ENCODE measurements around the gene TRIM41.

DNA sequence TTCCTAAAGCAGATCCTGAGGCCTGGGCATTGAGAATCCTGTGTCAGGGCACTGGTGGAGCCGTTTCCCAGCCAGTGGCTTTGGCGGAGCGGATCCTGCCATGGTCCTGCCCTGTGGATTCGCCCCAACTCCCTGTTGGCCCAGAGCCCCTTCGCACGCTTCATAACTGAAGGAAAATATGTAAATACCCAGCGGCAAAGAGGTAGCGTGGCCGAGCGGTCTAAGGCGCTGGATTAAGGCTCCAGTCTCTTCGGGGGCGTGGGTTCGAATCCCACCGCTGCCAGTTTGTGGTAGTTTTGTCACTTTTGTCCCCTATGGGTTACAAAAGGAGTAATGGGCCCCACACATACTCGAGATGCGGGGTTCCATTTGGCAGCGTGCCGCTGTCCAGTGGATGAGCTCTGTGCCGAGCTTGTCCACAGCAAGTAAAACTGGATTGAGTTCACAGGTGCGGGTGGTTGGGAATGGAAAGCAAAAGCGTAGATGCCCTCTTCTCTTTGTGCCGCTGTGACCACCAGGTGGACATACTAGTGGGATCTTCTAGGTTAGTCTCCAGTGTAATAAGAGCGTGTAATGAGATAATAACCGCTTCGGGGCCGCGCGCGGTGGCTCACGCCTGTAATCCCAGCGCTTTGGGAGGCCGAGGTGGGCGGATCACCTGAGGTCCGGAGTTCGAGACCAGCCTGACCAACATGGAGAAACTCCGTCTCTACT is 35.4 kb upstream of the TRIM41 start:
- TF ChIP-seq GATA2 (IDR thresholded peaks at IDR 0.05; ENCODE audit: low read depth, low read length) (no peak), GATA3 (IDR thresholded peaks at IDR 0.05; ENCODE audit: low read depth, low read length) (no peak)

All from SH-SY5Y (cell line).